DND-41 (cell line): ENCODE measurements around the gene ARHGEF17.

Experiments used
- ATAC-seq: fragments of 200-7000 bp; cut with Tn5 transposase; 3 replicates; pipeline ENCODE4 v1.9.1; 2021; ENCODE audit warnings: low read depth; ENCODE audit not compliant: insufficient read depth
- DNase-seq: peaks from one replicate; pipeline ENCODE4 v3.0.0-alpha.2; 2020
- H2AFZ ChIP-seq: 2 replicates; pipeline ENCODE4 v1.6.0; 2012; ENCODE audit warnings: low read depth, low read length
- H3K27ac ChIP-seq: 2 replicates; pipeline ENCODE4 v1.5.1; 2012; ENCODE audit warnings: low read length, inconsistent platforms
- H3K27me3 ChIP-seq: fragments of 200-600 bp; sonication (generic); 2 replicates; pipeline ENCODE4 v1.6.0; 2012; ENCODE audit warnings: low read length, mild to moderate bottlenecking, inconsistent platforms; ENCODE audit not compliant: insufficient read depth, poor library complexity
- H3K36me3 ChIP-seq: 2 replicates; pipeline ENCODE4 v1.5.1; 2012; ENCODE audit warnings: low read length, inconsistent platforms; ENCODE audit not compliant: insufficient read depth
- H3K4me1 ChIP-seq: 2 replicates; pipeline ENCODE4 v1.5.1; 2012; ENCODE audit warnings: mild to moderate bottlenecking, low read length; ENCODE audit not compliant: insufficient read depth
- H3K4me2 ChIP-seq: 2 replicates; pipeline ENCODE4 v1.6.0; 2012; ENCODE audit warnings: mild to moderate bottlenecking, moderate library complexity, low read length, inconsistent platforms; ENCODE audit not compliant: insufficient read depth
- H3K4me3 ChIP-seq, 2 experiments: fragments of 200-600 bp in 1 of 2; shearing (Covaris generic) in 1 of 2; 2 replicates each; pipeline ENCODE4 v1.5.1; 2012 to 2016; ENCODE audit warnings: inconsistent platforms in 2 of 2, low read length in 2 of 2, mild to moderate bottlenecking in 2 of 2, low read depth in 1 of 2, moderate library complexity in 1 of 2
- H3K79me2 ChIP-seq: 2 replicates; pipeline ENCODE4 v1.6.0; 2012; ENCODE audit warnings: low read length, inconsistent platforms; ENCODE audit not compliant: insufficient read depth
- H3K9ac ChIP-seq: 2 replicates; pipeline ENCODE4 v1.6.0; 2012; ENCODE audit warnings: low read depth, mild to moderate bottlenecking, inconsistent platforms, low read length, moderate library complexity
- H3K9me3 ChIP-seq: 2 replicates; pipeline ENCODE4 v1.5.1; 2012; ENCODE audit warnings: low read length, moderate library complexity, mild to moderate bottlenecking, inconsistent platforms; ENCODE audit not compliant: insufficient read depth, severe bottlenecking
- H4K20me1 ChIP-seq: 2 replicates; pipeline ENCODE4 v1.6.0; 2012; ENCODE audit warnings: low read length; ENCODE audit not compliant: insufficient read depth
- CTCF ChIP-seq: IDR thresholded peaks from 2 replicates; pipeline ENCODE4 v1.5.1; 2012; ENCODE audit warnings: borderline replicate concordance, low read length, moderate library complexity, mild to moderate bottlenecking; ENCODE audit not compliant: poor library complexity, severe bottlenecking; ENCODE audit errors: extremely low read depth
- EZH2 ChIP-seq: IDR thresholded peaks from 3 replicates; pipeline ENCODE4 v1.6.1; 2012; ENCODE audit warnings: borderline replicate concordance, low read depth, mild to moderate bottlenecking, moderate library complexity, low read length, inconsistent platforms; ENCODE audit not compliant: severe bottlenecking

The ARHGEF17 gene

GRCh38 chr11:73389916-73390315, 81.8 kb downstream of the ARHGEF17 start:
- no peak overlapping the region for H3K27ac ChIP-seq
- H3K4me2 ChIP-seq = no peak overlapping the region
- no peak for TF ChIP-seq CTCF
- TF ChIP-seq EZH2 = no peak

GRCh38 chr11:73390601-73391565, 82.8 kb downstream of the ARHGEF17 start:
- no peak overlapping the region for H3K4me3 ChIP-seq
- H3K27me3 ChIP-seq = no peaks in the 10 kb centered on the region
- H3K9ac ChIP-seq = no peak overlapping the region
- no peaks in the 10 kb centered on the region for H3K9me3 ChIP-seq
- peaks cover 7% of the 10 kb centered on the region; the same call in 1 of the 2 replicates for H3K4me1 ChIP-seq
- no peak overlapping the region for H3K4me2 ChIP-seq
- H2AFZ ChIP-seq = no peak overlapping the region
- H3K36me3 ChIP-seq = peaks cover 65% of the 10 kb centered on the region
- DNase-seq (no peak), ATAC-seq (no peak)
- TF ChIP-seq EZH2 = no peak
- TF ChIP-seq CTCF = no peak
- no peak overlapping the region for H3K27ac ChIP-seq
- H4K20me1 ChIP-seq = peaks cover 76% of the 10 kb centered on the region
- peaks cover 47% of the 10 kb centered on the region for H3K79me2 ChIP-seq

More at GRCh38 chr11:73389916-73390315, 81.8 kb downstream of the ARHGEF17 start:
- H3K9ac ChIP-seq = no peak overlapping the region
- ATAC-seq (no peak), DNase-seq (no peak)
- no peaks in the 10 kb centered on the region for H3K9me3 ChIP-seq
- H2AFZ ChIP-seq = no peak overlapping the region
- H3K4me1 ChIP-seq = peaks cover 14% of the 10 kb centered on the region
- H3K27me3 ChIP-seq = no peaks in the 10 kb centered on the region
- H3K36me3 ChIP-seq = peaks cover 55% of the 10 kb centered on the region
- H4K20me1 ChIP-seq = peaks cover 77% of the 10 kb centered on the region
- peaks cover 57% of the 10 kb centered on the region for H3K79me2 ChIP-seq
- no peak overlapping the region for H3K4me3 ChIP-seq

- Histone ChIP-seq H3K36me3 (peaks cover 67% of the 10 kb centered on the region), H3K4me1 (peaks cover under 1% of the 10 kb centered on the region; the same call in 1 of the 2 replicates)
These were observed 83.6 kb downstream of the ARHGEF17 start for GRCh38 chr11:73391665-73392064.

More at GRCh38 chr11:73391665-73392064, 83.6 kb downstream of the ARHGEF17 start:
- ATAC-seq (no peak), DNase-seq (no peak)
- Histone ChIP-seq H3K4me3 (no peak overlapping the region), H3K4me2 (no peak overlapping the region), H2AFZ (no peak overlapping the region), H3K9me3 (no peaks in the 10 kb centered on the region), H3K9ac (no peak overlapping the region), H3K27ac (no peak overlapping the region), H3K27me3 (no peaks in the 10 kb centered on the region), H3K79me2 (peaks cover 39% of the 10 kb centered on the region), H4K20me1 (peaks cover 68% of the 10 kb centered on the region)
- no peak for TF ChIP-seq EZH2
- TF ChIP-seq CTCF = no peak
